GM18507 (cell line): Measurements from ENCODE around the gene FLRT2.

Experiments used
- DNase-seq: peaks from one replicate; pipeline ENCODE4 v3.0.0; 2011; ENCODE audit warnings: low read depth; ENCODE audit not compliant: insufficient read length; ENCODE audit errors: extremely low spot score
- FAIRE-seq: peaks from 2 replicates; lab custom pipeline; 2011; peaks lifted over from hg19 to GRCh38; lab: Jason Lieb, UNC

FLRT2 gene

GRCh38 chr14:85554106-85554505 is 24.2 kb downstream of the FLRT2 start:
- FAIRE-seq = no peak
- no peak for DNase-seq

DNA sequence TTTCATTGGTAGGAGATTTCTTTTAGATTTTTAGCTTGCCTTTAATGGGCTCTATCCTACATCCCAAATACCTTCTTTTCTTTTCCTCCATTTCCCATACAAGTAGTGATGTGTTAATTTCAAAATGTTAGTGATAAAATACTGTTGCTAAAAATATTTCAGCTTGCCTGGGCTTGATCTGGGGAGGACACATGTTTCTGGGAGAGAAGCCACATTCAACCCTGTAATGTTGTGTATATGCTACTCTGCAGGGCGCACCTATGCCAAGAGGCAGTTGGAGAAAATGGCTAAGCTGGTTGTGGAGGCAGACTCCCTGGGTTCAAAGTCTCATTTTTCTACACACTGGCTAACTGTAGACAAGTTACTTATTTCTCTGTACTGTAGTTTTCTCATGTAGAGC is 26.3 kb downstream of the FLRT2 start:
- no peak for FAIRE-seq

GRCh38 chr14:85558505-85558904 is 28.6 kb downstream of the FLRT2 start:
- no peak for FAIRE-seq
- no peak for DNase-seq

More for the DNA sequence above, 26.3 kb downstream of the FLRT2 start:
- no peak for DNase-seq

- no peak for DNase-seq
- no peak for FAIRE-seq
Observed at GRCh38 chr14:85562630-85563029, 32.7 kb downstream of the FLRT2 start.

GRCh38 chr14:85564841-85565527 is 35.0 kb downstream of the FLRT2 start:
- FAIRE-seq (no peak), DNase-seq (no peak)

DNA sequence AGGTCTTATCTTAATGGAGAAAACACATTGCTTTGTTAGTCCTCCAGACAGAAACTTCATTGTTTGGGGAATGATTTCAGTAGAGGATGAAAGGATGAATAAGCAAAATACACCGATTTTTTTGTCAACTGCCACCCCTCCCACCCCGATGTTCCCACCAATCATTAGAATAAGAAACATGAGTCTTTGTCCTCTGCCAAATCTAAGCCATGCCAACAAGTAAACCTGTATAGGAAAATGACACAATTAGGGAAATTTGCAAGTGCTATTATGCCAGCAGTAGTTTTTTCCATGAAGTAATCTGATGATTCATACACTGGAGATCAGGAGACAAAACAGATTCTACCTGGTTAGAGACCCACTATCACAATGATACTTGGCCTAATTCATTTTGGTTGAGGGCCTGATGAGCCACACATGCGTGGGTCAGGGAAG is 35.9 kb downstream of the FLRT2 start:
- no peak for DNase-seq
- FAIRE-seq = no peak

GRCh38 chr14:85566603-85567002 is 36.7 kb downstream of the FLRT2 start:
- no peak for DNase-seq
- no peak for FAIRE-seq

- no peak for FAIRE-seq
- no peak for DNase-seq
Observed at GRCh38 chr14:85572011-85572410, 42.1 kb downstream of the FLRT2 start.

DNA sequence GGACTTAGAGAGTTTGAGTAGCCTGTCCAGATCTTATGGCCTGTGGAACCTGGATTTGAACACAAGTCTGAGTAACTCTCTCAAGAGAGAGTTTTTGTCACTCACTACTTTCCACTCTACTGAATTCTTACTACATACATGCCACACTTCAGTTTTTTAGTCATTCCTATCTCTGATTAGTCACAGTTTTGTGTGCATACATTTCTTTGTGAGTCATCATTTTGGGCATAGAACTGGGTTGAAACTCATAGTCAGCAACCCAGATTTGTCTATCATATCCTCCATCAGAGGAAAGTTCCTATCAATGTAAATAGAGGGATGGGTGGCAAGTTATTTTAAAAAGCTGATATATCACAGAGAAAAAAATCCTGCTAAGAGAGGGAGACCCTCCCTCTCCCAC is 42.9 kb downstream of the FLRT2 start:
- no peak for DNase-seq
- no peak for FAIRE-seq

DNA sequence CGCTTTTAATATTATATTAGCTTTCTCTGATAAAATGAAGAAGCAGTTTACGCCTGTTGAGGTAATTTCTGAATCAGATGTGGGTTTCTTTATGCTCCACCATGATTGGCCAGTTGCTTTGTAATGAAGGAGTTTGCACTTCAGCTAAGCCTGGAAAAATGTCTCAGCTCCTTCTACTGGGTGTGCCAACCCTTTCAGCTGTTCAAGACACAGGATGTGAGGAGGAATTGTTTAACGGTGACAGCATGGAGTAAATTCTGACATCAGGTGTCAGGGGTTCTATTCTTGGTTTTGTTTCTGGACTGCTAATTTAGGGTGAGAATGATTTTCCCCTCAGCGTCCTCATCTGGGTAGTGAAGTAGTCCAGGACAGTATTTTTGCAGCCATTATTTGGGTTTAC is 43.5 kb downstream of the FLRT2 start:
- no peak for DNase-seq
- no peak for FAIRE-seq

GRCh38 chr14:85574853-85575616 is 45.1 kb downstream of the FLRT2 start:
- FAIRE-seq (no peak), DNase-seq (no peak)

DNA sequence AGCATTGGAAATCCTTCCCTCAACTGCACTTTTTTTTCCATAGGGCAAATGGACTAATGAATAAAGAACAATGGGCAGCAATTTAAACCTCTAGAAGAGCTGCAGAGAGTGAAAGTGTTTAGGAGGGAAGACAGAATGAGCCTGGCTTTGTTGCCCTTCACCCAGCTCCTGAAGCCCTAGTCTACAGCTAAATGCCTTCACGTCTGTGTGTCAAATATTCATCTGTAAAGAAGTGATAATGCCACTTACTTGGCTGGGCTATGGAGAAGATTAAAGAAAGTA is 45.6 kb downstream of the FLRT2 start:
- DNase-seq (no peak), FAIRE-seq (no peak)

GRCh38 chr14:85576218-85576617 is 46.3 kb downstream of the FLRT2 start:
- FAIRE-seq (no peak), DNase-seq (no peak)

DNA sequence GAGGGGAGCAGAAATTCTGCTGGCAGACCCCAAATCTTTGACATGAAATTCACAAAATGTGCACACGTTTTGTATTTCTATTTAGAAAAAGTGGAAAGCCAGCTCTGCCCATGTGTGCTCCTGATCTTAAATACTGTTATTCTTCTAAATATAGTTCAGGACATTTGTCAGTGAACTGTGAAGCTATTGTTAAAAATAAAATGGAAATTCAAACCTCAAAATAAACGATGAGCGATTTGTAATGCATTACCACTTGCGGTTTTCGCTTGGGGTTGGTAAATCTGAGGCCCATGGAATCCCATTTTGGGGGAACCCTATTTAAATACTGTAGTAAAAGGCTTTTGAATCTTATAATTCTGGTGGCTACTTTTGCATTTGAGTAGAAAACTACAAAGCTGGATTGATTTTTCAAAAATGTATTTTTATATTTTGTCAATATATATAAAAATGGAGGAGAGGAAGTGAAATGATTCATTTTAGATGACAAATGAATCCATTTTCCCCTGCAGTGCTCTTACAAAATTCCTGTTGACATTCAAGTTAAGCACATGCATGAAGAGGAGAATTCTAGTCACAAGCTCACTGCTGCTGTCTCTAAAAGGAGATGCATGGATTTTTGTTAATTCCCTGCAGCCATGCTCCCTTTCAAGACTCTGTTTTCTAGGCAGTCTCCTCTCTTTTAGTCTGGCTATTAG is 47.1 kb downstream of the FLRT2 start:
- no peak for DNase-seq

GRCh38 chr14:85577543-85578114 is 47.7 kb downstream of the FLRT2 start:
- DNase-seq (no peak), FAIRE-seq (no peak)

More for the DNA sequence above, 47.1 kb downstream of the FLRT2 start:
- no peak for FAIRE-seq

DNA sequence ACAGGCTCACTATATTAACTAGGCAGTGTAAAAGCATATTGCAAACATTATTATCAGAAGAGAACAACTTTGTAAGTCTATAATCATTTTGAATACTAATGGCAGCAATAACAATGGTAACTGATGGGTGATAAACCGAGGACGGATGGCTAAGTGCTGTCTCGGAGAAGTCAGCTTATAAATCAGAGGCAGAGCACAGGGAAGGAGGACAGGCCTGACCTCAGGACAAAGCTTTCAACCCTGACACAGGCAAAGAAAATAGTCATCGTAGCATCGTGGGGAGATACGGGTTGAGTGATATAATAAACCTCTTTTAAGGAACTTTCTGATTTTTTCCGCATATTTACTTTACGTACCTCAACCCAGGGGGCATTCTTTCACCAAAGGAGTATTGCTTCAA is 48.4 kb downstream of the FLRT2 start:
- DNase-seq = no peak
- no peak for FAIRE-seq

GRCh38 chr14:85578930-85579329 is 49.0 kb downstream of the FLRT2 start:
- FAIRE-seq (no peak), DNase-seq (no peak)

DNA sequence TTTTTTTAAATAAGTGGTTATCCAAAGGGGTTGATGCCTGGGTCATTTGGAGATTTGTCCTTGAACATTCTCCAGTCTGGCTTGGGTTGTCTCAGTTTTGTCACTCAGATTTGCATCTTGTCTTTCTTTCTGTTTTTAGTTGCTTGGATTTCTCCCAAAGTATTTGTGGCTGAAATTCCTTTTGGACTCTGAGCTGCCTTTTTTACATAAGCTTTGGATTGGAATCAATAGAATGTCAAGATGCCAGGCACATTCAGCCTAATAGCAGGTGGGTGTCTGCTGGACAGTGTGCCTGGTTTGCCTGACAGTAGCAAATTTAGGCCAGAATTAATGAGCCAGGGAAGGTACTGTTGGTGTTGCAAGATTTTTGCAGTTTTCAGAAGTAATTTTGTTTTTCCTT is 50.0 kb downstream of the FLRT2 start:
- FAIRE-seq (no peak), DNase-seq (no peak)

- FAIRE-seq = no peak
- no peak for DNase-seq
Observed at GRCh38 chr14:85580536-85581140, 50.7 kb downstream of the FLRT2 start.

DNA sequence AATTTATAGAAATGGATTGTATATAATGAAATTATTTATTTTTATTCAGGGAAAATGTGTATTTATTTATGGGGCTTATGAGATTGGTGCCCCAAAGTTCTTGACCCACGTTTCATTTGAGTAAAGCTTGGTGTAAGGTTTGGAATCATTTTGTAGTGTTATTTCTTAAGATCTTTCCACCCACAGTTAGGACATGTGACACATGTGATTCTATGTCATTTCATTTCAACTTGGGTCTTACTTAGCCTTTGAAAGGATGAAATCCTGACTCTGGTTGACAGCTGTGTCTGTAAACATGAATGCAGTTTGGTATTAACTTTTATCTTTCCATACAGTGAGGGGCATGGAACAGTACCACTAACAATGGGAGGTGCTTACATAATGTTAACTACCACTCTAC is 51.7 kb downstream of the FLRT2 start:
- no peak for DNase-seq

More for the DNA sequence above, 51.7 kb downstream of the FLRT2 start:
- no peak for FAIRE-seq
